ENCODE data around the gene PEAR1. TPM values are rescaled to one million over a fixed set of nuclear protein-coding genes. Genes with fewer than 3 reads are reported as not detected.

Gene PEAR1
- total RNA-seq, 1 experiment from 2014 or later: 0.39 TPM

- Histone ChIP-seq H4K91ac (ENCODE audit: insufficient read length, low read depth, low read length) (no peak overlapping the region), H3T11ph (ENCODE audit: low read length) (no peak overlapping the region), H3K18ac (ENCODE audit: insufficient read length, low read depth, low read length) (no peak overlapping the region), H3K56ac (ENCODE audit: insufficient read length, low read depth, low read length) (no peak overlapping the region), H3K9me3 (ENCODE audit: control insufficient read depth, low read depth, low read length) (no peaks in the 10 kb centered on the region), H4K8ac (replicated peaks; ENCODE audit: insufficient read length, low read depth, low read length) (no peak overlapping the region), H4K20me1 (ENCODE audit: control insufficient read depth, insufficient read depth, insufficient read length) (no peaks in the 10 kb centered on the region), H2AK5ac (ENCODE audit: insufficient read length, low read length) (no peak overlapping the region), H3K27ac (ENCODE audit: insufficient read length, low read depth, low read length) (no peak overlapping the region), H2AFZ (ENCODE audit: low read length) (no peak overlapping the region), H3K4me2 (ENCODE audit: insufficient read depth, insufficient read length, low read length) (no peak overlapping the region), H3K79me2 (ENCODE audit: insufficient read depth, low read length) (no peaks in the 10 kb centered on the region), H3K9ac (ENCODE audit: extremely low read depth, insufficient read length, low read length) (no peak overlapping the region), H2BK15ac (ENCODE audit: low read depth, low read length) (no peak overlapping the region), H2BK20ac (ENCODE audit: low read depth, low read length, poor library complexity, severe bottlenecking) (no peak overlapping the region), H2BK5ac (ENCODE audit: insufficient read length, low read length) (no peak overlapping the region), H3K4me1 (ENCODE audit: insufficient read depth, low read length) (no peaks in the 10 kb centered on the region; the same call in 1 of the 2 replicates), H3K23me2 (ENCODE audit: insufficient read length, low read depth, low read length, poor library complexity, severe bottlenecking) (peaks cover 2% of the 10 kb centered on the region), H3K14ac (ENCODE audit: insufficient read depth, low read length) (no peak overlapping the region), H3K23ac (ENCODE audit: insufficient read length, low read depth, low read length) (no peak overlapping the region), H3K79me1 (ENCODE audit: insufficient read depth, low read depth, low read length, poor library complexity, severe bottlenecking) (no peaks in the 10 kb centered on the region), H2BK120ac (ENCODE audit: low read depth, low read length, poor library complexity, severe bottlenecking) (no peak overlapping the region), H2BK12ac (ENCODE audit: insufficient read length, low read depth, low read length) (no peak overlapping the region), H4K5ac (ENCODE audit: insufficient read length, low read depth, low read length) (no peak overlapping the region), H3K4ac (ENCODE audit: low read depth, low read length) (no peak overlapping the region), H3K27me3 (ENCODE audit: insufficient read depth, low read length) (peaks cover 37% of the 10 kb centered on the region; the same call in 1 of the 2 replicates)
- Mint-ChIP-seq H3K36me3 (ENCODE audit: insufficient read depth in 1 of 3, low read depth in 3 of 3) (no peaks in the 10 kb centered on the region), H3K27ac (no peak overlapping the region), H3K4me1 (peaks cover 4 to 30% of the 10 kb centered on the region in 2 experiments), H3K4me3 (no peak overlapping the region), H3K27me3 (ENCODE audit: low read depth) (peaks cover 77% of the 10 kb centered on the region), H3K9me3 (no peaks in the 10 kb centered on the region; a peak in 2 of 5 replicates)
- no CpG with 5 or more reads among the region's 9 CpGs for WGBS (ENCODE audit: extremely low coverage, insufficient read length, low lambda C conversion rate)
- no peak for DNase-seq
- no peak for TF ChIP-seq CTCF (conservative IDR thresholded peaks at IDR 0.05)
These were observed 28.3 kb upstream of the PEAR1 start for GRCh38 chr1:156865258-156865657.
